ENCODE measurements around the gene FAM184B.

FAM184B gene

DNA sequence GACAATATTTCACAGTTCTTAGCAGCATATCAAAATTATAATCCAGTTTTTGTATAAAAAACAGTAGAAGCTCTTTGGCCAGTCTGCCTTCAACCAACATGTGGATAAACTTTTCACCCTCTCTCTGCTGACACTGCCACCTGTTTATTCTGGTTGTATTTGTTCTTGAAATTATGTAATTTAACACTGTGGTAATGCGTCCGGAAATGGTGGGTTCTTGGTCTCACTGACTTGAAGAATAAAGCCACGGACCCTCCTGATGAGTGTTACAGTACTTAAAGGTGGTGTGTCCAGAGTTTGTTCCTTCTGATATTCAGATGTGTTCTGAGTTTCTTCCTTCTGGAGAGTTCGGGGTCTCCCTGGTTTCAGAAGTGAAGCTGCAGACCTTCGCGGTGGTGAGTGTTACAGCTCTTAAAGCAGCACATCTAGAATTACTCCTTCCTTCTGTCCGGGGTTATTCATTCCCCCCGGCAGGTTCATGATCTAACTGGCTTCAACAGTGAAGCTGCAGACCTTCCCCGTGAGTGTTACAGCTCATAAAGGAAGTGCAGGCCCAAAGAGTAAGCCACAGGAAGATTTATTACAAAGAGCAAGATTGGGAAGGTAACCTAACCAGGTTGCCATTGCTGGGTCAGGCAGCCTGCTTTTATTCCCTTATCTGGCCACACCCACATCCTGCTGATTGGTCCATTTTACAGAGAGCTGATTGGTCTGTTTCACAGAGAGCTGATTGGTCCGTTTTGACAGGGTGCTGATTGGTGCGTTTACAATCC, 15.7 kb downstream of the FAM184B start:
- peaks cover 9% of the 10 kb centered on the region for H3K9me3 Mint-ChIP-seq
- no peak overlapping the region for H3K27ac Mint-ChIP-seq
- no peak for DNase-seq (ENCODE audit: low spot score)
- H3K36me3 Mint-ChIP-seq (ENCODE audit: low read depth): no peaks in the 10 kb centered on the region
- H3K4me1 Mint-ChIP-seq (ENCODE audit: low read depth): no peaks in the 10 kb centered on the region
- H3K27me3 Mint-ChIP-seq (ENCODE audit: low read depth): no peaks in the 10 kb centered on the region
- H3K4me3 Mint-ChIP-seq: no peak overlapping the region

GRCh38 chr4:17763931-17764330, 17.5 kb downstream of the FAM184B start:
- no peaks in the 10 kb centered on the region for H3K4me1 Mint-ChIP-seq (ENCODE audit: low read depth)
- H3K27me3 Mint-ChIP-seq (ENCODE audit: low read depth): no peaks in the 10 kb centered on the region
- DNase-seq (ENCODE audit: low spot score): no peak
- no peak overlapping the region for H3K4me3 Mint-ChIP-seq
- no peak overlapping the region for H3K27ac Mint-ChIP-seq
- H3K36me3 Mint-ChIP-seq (ENCODE audit: low read depth): no peaks in the 10 kb centered on the region
- peaks cover 9% of the 10 kb centered on the region for H3K9me3 Mint-ChIP-seq

GRCh38 chr4:17763416-17763815, 18.0 kb downstream of the FAM184B start:
- Mint-ChIP-seq H3K27ac (no peak overlapping the region), H3K4me3 (no peak overlapping the region), H3K36me3 (ENCODE audit: low read depth) (no peaks in the 10 kb centered on the region), H3K27me3 (ENCODE audit: low read depth) (peaks cover under 1% of the 10 kb centered on the region), H3K9me3 (peaks cover 9% of the 10 kb centered on the region), H3K4me1 (ENCODE audit: low read depth) (no peaks in the 10 kb centered on the region)
- DNase-seq (ENCODE audit: low spot score): no peak

DNA sequence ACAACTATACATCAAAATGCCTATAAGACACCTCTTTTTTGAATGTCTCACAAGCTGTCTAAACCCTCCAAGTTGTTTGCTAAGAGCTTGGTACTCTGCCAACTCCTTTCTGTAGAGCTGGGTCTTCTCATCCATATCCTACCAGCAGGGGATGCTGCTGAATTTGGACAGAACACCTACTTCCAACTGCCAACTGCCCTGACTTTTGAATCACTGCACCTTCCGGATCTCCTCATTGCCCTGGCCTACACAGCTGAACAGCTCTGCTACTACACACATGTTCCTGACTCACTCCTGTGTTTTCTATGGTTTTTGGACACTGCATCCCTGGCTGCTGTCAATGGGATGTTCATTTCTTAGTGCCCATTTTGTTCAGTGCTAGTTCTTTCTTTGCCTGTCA, 18.7 kb downstream of the FAM184B start:
- Mint-ChIP-seq H3K27me3 (ENCODE audit: low read depth) (peaks cover 6% of the 10 kb centered on the region), H3K27ac (no peak overlapping the region), H3K4me1 (ENCODE audit: low read depth) (no peaks in the 10 kb centered on the region), H3K4me3 (no peak overlapping the region), H3K36me3 (ENCODE audit: low read depth) (no peaks in the 10 kb centered on the region), H3K9me3 (peaks cover 9% of the 10 kb centered on the region)
- no peak for DNase-seq (ENCODE audit: low spot score)

DNA sequence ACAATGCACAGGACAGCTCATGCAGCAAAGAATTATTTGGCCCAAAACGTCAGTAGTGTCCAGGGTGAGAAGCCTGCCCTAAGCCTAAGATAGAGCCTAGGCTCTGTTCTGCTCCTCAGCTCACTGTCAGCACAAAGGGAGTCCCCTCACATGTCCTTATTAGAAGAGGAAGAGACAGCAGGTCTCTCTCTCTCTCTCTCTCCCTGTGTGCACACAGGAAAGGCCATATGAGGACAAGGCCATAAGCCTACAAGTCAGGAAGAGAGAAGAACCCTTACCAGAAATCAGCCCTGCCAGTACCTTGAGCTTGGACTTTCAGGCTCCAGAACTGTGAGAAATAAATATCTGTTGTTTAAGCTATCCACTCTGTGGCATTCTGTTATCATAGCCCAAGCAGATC, 20.4 kb downstream of the FAM184B start:
- Mint-ChIP-seq H3K27me3 (ENCODE audit: low read depth) (peaks cover 6% of the 10 kb centered on the region), H3K9me3 (peaks cover 7% of the 10 kb centered on the region), H3K27ac (no peak overlapping the region), H3K36me3 (ENCODE audit: low read depth) (no peaks in the 10 kb centered on the region), H3K4me1 (ENCODE audit: low read depth) (no peaks in the 10 kb centered on the region), H3K4me3 (no peak overlapping the region)
- no peak for DNase-seq (ENCODE audit: low spot score)

GRCh38 chr4:17760626-17761025, 20.8 kb downstream of the FAM184B start:
- Mint-ChIP-seq H3K9me3 (peaks cover 2% of the 10 kb centered on the region), H3K36me3 (ENCODE audit: low read depth) (no peaks in the 10 kb centered on the region), H3K4me3 (no peak overlapping the region), H3K4me1 (ENCODE audit: low read depth) (no peaks in the 10 kb centered on the region), H3K27ac (no peak overlapping the region), H3K27me3 (ENCODE audit: low read depth) (peaks cover 9% of the 10 kb centered on the region)
- DNase-seq (ENCODE audit: low spot score): no peak

DNA sequence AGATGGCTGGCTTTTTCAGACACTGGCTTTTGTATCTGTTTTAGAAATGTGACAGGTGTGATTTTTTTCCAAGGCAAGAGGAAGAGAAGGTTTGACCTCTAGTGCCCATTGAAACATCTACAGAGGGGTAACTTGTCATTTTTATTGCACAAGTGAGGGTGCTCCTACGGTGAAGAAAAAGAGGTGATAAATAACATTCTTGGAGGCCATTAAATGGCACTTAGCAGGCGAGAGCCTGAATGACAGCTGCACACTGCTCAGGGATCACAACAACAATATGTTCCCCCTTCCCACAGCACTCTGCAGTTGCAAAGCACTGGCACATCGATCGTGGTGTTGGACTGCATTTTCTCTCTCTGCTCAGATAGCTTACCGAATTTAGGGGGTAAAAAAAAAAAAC, 22.9 kb downstream of the FAM184B start:
- no peaks in the 10 kb centered on the region for H3K36me3 Mint-ChIP-seq (ENCODE audit: low read depth)
- H3K4me1 Mint-ChIP-seq (ENCODE audit: low read depth): no peaks in the 10 kb centered on the region
- no peak overlapping the region for H3K4me3 Mint-ChIP-seq
- H3K9me3 Mint-ChIP-seq: no peaks in the 10 kb centered on the region
- H3K27ac Mint-ChIP-seq: no peak overlapping the region
- DNase-seq (ENCODE audit: low spot score): no peak
- H3K27me3 Mint-ChIP-seq (ENCODE audit: low read depth): peaks cover 11% of the 10 kb centered on the region

DNA sequence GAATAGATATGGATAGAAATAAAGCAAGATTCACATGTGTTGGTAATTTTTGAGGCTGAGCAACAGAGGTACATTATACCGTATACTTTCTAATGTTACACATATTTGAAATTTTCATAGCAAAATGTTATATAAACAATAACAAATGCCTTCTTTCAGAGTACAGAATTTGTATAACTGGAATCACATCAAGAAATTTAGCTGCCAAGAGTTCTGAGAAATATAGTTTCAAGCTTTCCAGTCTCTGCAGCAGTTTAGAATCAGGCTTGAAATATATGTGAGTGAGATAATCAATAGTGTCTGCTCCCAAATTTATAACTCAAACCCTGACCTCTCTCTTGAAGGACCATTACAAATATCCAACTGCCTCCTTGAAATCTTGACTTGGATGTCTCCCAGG, 23.8 kb downstream of the FAM184B start:
- Mint-ChIP-seq H3K4me3 (no peak overlapping the region), H3K27ac (no peak overlapping the region), H3K27me3 (ENCODE audit: low read depth) (peaks cover 11% of the 10 kb centered on the region), H3K4me1 (ENCODE audit: low read depth) (no peaks in the 10 kb centered on the region), H3K36me3 (ENCODE audit: low read depth) (no peaks in the 10 kb centered on the region), H3K9me3 (no peaks in the 10 kb centered on the region)
- DNase-seq (ENCODE audit: low spot score): no peak

DNA sequence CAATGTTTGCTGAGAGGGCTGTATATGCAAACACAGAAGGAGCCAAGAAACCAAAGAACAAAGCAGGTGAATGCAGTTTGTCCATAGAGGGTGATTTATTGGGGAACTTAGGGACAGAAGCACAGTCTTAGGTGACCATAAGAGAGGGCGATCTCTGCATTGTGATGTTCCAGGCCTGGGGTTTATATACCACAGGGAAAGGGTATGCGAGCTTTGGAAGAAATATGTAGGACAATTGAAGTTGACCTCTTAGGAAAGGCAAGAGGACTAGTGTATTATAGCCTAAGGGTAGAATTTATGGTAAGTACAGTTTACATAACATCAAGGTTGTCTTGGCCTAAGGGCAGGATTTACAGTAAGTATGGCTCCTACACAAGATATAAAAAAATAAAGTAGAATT, 27.8 kb downstream of the FAM184B start:
- Mint-ChIP-seq H3K4me1 (ENCODE audit: low read depth) (no peaks in the 10 kb centered on the region), H3K27me3 (ENCODE audit: low read depth) (peaks cover 11% of the 10 kb centered on the region), H3K36me3 (ENCODE audit: low read depth) (no peaks in the 10 kb centered on the region), H3K9me3 (no peaks in the 10 kb centered on the region), H3K4me3 (no peak overlapping the region), H3K27ac (no peak overlapping the region)
- DNase-seq (ENCODE audit: low spot score): no peak

- Mint-ChIP-seq H3K27ac (no peak overlapping the region), H3K4me1 (ENCODE audit: low read depth) (no peaks in the 10 kb centered on the region), H3K9me3 (no peaks in the 10 kb centered on the region), H3K27me3 (ENCODE audit: low read depth) (no peaks in the 10 kb centered on the region), H3K4me3 (no peak overlapping the region), H3K36me3 (ENCODE audit: low read depth) (no peaks in the 10 kb centered on the region)
- no peak for DNase-seq (ENCODE audit: low spot score)
Measured at GRCh38 chr4:17740702-17741101, 40.7 kb downstream of the FAM184B start.

GRCh38 chr4:17736484-17736883, 44.9 kb downstream of the FAM184B start:
- Mint-ChIP-seq H3K27ac (no peak overlapping the region), H3K36me3 (ENCODE audit: low read depth) (no peaks in the 10 kb centered on the region), H3K4me1 (ENCODE audit: low read depth) (no peaks in the 10 kb centered on the region), H3K27me3 (ENCODE audit: low read depth) (no peaks in the 10 kb centered on the region), H3K9me3 (no peaks in the 10 kb centered on the region), H3K4me3 (no peak overlapping the region)
- no peak for DNase-seq (ENCODE audit: low spot score)

- Mint-ChIP-seq H3K4me1 (ENCODE audit: low read depth) (no peaks in the 10 kb centered on the region), H3K27ac (no peak overlapping the region), H3K4me3 (no peak overlapping the region), H3K9me3 (no peaks in the 10 kb centered on the region), H3K27me3 (ENCODE audit: low read depth) (no peaks in the 10 kb centered on the region), H3K36me3 (ENCODE audit: low read depth) (no peaks in the 10 kb centered on the region)
- no peak for DNase-seq (ENCODE audit: low spot score)
Measured at GRCh38 chr4:17726911-17727310, 54.5 kb downstream of the FAM184B start.

DNA sequence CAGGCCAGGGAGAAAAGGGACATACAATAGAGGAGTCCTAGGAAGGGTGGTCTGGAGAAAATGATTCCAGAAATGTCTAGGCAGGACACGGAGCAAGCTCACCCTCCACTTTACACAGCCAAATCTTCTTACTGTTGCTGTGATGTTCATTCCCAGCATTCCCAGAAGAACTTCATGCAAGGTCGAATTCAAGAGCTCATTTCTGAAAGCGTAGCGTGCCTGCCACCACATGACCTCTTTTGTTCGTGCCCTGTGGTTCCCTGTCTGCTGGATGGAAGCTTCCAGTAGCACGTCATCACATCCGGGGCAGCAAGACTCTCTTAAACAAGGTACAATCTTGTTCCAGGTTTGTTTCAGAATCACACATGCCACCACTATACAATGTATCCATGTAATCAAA, 57.8 kb downstream of the FAM184B start:
- H3K9me3 Mint-ChIP-seq: no peaks in the 10 kb centered on the region
- no peak overlapping the region for H3K4me3 Mint-ChIP-seq
- DNase-seq (ENCODE audit: low spot score): no peak
- H3K4me1 Mint-ChIP-seq (ENCODE audit: low read depth): no peaks in the 10 kb centered on the region
- no peaks in the 10 kb centered on the region for H3K27me3 Mint-ChIP-seq (ENCODE audit: low read depth)
- no peak overlapping the region for H3K27ac Mint-ChIP-seq
- no peaks in the 10 kb centered on the region for H3K36me3 Mint-ChIP-seq (ENCODE audit: low read depth)

GRCh38 chr4:17722356-17722700, 59.1 kb downstream of the FAM184B start:
- no peak for DNase-seq (ENCODE audit: low spot score)
- no peak overlapping the region for H3K27ac Mint-ChIP-seq
- H3K9me3 Mint-ChIP-seq: no peaks in the 10 kb centered on the region
- H3K4me1 Mint-ChIP-seq (ENCODE audit: low read depth): no peaks in the 10 kb centered on the region
- H3K4me3 Mint-ChIP-seq: no peak overlapping the region
- no peaks in the 10 kb centered on the region for H3K36me3 Mint-ChIP-seq (ENCODE audit: low read depth)
- no peaks in the 10 kb centered on the region for H3K27me3 Mint-ChIP-seq (ENCODE audit: low read depth)

All from T-helper 2 cell treated with Interferon-gamma antibody and Interleukin-4, amounts not matched to agents 5 μg/mL and 100 μg/mL, for 36 hours (primary cell).